ENCODE data around the gene CGRRF1. TPM values are rescaled to one million over a fixed set of nuclear protein-coding genes. Genes with fewer than 3 reads are reported as not detected.

The CGRRF1 gene
- total and polyA plus RNA-seq, 9 donors: 17.9 to 36.7 (median 21.4) TPM

DNA sequence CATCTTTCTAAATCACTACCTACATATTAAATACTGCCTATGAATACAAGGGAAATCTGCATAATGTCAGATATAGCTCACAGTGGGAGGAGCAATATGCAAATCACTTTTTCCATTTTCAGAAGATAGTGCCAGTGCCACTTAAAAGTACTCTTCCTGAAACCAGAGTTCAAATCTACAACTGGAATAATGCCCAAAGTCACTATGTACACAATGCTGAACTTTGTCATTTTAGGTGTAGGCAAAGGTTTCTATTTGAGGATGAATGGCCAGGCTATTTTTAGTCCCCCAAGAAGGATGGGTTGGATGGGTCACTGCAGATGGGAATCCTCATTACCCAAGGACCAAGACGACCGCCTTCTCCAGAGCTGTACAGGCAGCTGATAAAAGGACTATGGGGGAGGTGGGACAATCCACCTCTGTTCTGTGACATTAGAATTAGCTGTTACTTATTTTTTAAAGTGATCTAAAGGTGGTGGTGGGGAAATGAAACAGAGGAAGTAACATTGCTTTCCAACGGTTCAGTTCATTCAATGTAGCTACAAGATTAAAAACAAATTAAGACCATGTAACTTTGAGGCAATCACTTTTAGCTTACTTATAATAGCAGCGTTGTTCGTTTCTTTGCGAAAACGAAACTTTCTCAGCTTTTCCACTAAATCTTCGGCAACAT is 26.5 kb upstream of the CGRRF1 start:
- H3K27me3 ChIP-seq: no peaks in the 10 kb centered on the region
- H3K27ac ChIP-seq: no peak overlapping the region
- WGBS, 3 donors: 83 to 85% (median 84%) methylated on average over 8 of the region's 8 CpGs
- intact Hi-C loops (cut with DNase I): no loop called here
- no peak overlapping the region for H3K4me3 ChIP-seq
- TF ChIP-seq, protein P1, sequence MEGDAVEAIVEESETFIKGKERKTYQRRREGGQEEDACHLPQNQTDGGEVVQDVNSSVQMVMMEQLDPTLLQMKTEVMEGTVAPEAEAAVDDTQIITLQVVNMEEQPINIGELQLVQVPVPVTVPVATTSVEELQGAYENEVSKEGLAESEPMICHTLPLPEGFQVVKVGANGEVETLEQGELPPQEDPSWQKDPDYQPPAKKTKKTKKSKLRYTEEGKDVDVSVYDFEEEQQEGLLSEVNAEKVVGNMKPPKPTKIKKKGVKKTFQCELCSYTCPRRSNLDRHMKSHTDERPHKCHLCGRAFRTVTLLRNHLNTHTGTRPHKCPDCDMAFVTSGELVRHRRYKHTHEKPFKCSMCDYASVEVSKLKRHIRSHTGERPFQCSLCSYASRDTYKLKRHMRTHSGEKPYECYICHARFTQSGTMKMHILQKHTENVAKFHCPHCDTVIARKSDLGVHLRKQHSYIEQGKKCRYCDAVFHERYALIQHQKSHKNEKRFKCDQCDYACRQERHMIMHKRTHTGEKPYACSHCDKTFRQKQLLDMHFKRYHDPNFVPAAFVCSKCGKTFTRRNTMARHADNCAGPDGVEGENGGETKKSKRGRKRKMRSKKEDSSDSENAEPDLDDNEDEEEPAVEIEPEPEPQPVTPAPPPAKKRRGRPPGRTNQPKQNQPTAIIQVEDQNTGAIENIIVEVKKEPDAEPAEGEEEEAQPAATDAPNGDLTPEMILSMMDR (IDR thresholded peaks at IDR 0.05): no peak
- no peak for TF ChIP-seq POLR2A (IDR thresholded peaks at IDR 0.05)
- no peak for TF ChIP-seq EP300 (IDR thresholded peaks at IDR 0.05)
- no peaks in the 10 kb centered on the region for H3K9me3 ChIP-seq
- H3K4me1 ChIP-seq (ENCODE audit: insufficient read depth): peaks cover 9% of the 10 kb centered on the region
- H3K36me3 ChIP-seq: no peaks in the 10 kb centered on the region
- DNase-seq: no peak

DNA sequence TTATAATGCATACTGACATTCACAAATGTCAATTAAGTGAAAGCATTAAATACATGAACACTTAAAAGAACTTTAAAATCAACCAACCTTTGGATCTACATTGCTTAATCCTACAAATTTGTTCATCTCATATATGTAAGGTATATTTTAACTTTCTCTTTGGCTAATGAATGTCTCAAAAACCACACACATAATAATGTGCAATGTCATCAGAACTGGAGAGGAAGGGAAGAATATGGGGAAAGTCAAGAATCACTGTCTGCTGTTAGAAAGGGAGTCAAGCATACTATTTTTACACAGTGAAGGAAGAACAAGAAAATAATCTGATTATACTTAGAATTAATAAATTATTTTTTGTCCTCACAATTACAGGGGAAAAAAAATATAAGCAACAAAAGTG is 25.9 kb upstream of the CGRRF1 start:
- no peak overlapping the region for H3K4me3 ChIP-seq
- TF ChIP-seq, protein P1 (IDR thresholded peaks at IDR 0.05): no peak
- no peak for TF ChIP-seq POLR2A (IDR thresholded peaks at IDR 0.05)
- TF ChIP-seq EP300 (IDR thresholded peaks at IDR 0.05): no peak
- no peaks in the 10 kb centered on the region for H3K27me3 ChIP-seq
- H3K9me3 ChIP-seq: no peaks in the 10 kb centered on the region
- intact Hi-C loops (cut with DNase I): no loop called here
- peaks cover 9% of the 10 kb centered on the region for H3K4me1 ChIP-seq (ENCODE audit: insufficient read depth)
- no peak for DNase-seq
- H3K36me3 ChIP-seq: no peaks in the 10 kb centered on the region
- no peak overlapping the region for H3K27ac ChIP-seq

DNA sequence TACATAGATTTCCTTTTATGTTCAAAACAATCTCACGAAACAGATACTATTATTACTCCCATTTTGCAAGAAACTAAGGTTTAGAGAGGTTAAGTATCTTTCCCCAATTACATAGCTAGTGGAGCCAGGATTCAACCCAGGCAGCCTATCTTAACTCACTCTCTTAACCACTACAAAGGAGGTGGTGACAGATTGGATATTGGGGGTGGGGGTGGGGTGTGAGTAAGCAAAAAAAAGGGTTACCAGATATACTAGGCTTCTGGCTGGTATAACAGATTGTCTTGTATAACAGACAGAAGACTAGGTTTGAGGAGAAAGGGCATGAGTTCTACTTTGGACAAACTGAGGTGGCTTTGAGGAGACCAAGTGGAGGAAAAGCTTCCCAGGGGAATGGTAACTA is 23.0 kb upstream of the CGRRF1 start:
- no peaks in the 10 kb centered on the region for H3K36me3 ChIP-seq
- intact Hi-C loops (cut with DNase I): no loop called here
- no peaks in the 10 kb centered on the region for H3K27me3 ChIP-seq
- H3K9me3 ChIP-seq: no peaks in the 10 kb centered on the region
- H3K4me3 ChIP-seq: no peak overlapping the region
- no peak for TF ChIP-seq POLR2A (IDR thresholded peaks at IDR 0.05)
- TF ChIP-seq, protein P1 (IDR thresholded peaks at IDR 0.05): no peak
- TF ChIP-seq EP300 (IDR thresholded peaks at IDR 0.05): no peak
- no peak for DNase-seq
- H3K4me1 ChIP-seq (ENCODE audit: insufficient read depth): peaks cover 9% of the 10 kb centered on the region
- no peak overlapping the region for H3K27ac ChIP-seq
- WGBS, 3 donors: 91 to 97% (median 95%) methylated on average over 1 of the region's 1 CpG

DNA sequence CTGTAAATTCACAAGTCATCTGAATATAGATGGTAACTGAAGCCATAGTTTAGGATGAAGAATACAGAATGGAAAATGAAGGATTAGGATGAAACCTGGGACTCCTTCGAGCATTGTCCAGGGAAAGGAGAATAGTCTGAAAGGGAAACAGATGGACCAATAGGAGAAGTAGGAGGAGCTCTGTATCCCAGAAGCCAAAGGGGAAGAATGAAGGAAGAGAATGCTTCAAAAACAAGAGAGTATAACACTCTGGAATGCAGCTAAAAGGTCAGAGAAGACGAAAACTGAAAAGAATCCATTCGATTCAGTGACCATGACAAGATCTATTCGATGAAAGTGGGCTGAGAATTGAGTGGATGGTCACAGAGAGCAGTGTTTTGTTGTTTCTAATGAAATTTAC is 21.9 kb upstream of the CGRRF1 start:
- 19 to 20% (median 19%) methylated on average over 4 of the region's 4 CpGs for WGBS, 3 donors
- TF ChIP-seq, protein P1 (IDR thresholded peaks at IDR 0.05): no peak
- TF ChIP-seq POLR2A (IDR thresholded peaks at IDR 0.05) (no peak), EP300 (IDR thresholded peaks at IDR 0.05) (no peak)
- H3K4me3 ChIP-seq: peak overlapping the region; percentile 93
- H3K27ac ChIP-seq: no peak overlapping the region
- peaks cover 9% of the 10 kb centered on the region for H3K4me1 ChIP-seq (ENCODE audit: insufficient read depth)
- no peaks in the 10 kb centered on the region for H3K36me3 ChIP-seq
- no peaks in the 10 kb centered on the region for H3K27me3 ChIP-seq
- DNase-seq: no peak
- no peaks in the 10 kb centered on the region for H3K9me3 ChIP-seq
- intact Hi-C loops (cut with DNase I): no loop called here

All from ovary (tissue), 9 donors.